Stimulated activated CD4-positive, alpha-beta T cell treated with anti-CD3 and anti-CD28 coated beads, Interleukin-4, amount 100 ng/mL, for 24 hours (primary cell): Measurements from ENCODE around the gene BOLA2B.
A peak's percentile ranks its signal among the peaks of the same experiment; 100 is the strongest.
"Not testable (repeated sequence)": the region's sequence is repeated elsewhere in the genome, so short reads cannot be mapped to it uniquely, and the experiment has no call there.

Experiments used
- DNase-seq: peaks from one replicate; pipeline ENCODE4 v3.0.0-alpha.2; 2020

BOLA2B gene

GRCh38 chr16:30184096-30184890 is 9.2 kb downstream of the BOLA2B start:
- peak; percentile 65 for DNase-seq

GRCh38 chr16:30183233-30184095 is 10.0 kb downstream of the BOLA2B start, which contains the start of gene CORO1A:
Gene CORO1A, plus strand, starts transcription at chr16:30183602. Its CDS starts 1,608 bp downstream, at chr16:30185210.
- peak; percentile 85 for DNase-seq

GRCh38 chr16:30180741-30181140 is 12.7 kb downstream of the BOLA2B start:
- no peak for DNase-seq

GRCh38 chr16:30179931-30180330 is 13.5 kb downstream of the BOLA2B start:
- DNase-seq: no peak

- DNase-seq: no peak
Observed at GRCh38 chr16:30179195-30179594, 14.3 kb downstream of the BOLA2B start.

- DNase-seq: not testable (repeated sequence)
Observed at GRCh38 chr16:30176876-30177275, 16.6 kb downstream of the BOLA2B start.

- no peak for DNase-seq
Observed at GRCh38 chr16:30173054-30173453, 20.4 kb downstream of the BOLA2B start.

- not testable (repeated sequence) for DNase-seq
Observed at GRCh38 chr16:30170145-30170544, 23.3 kb downstream of the BOLA2B start.

GRCh38 chr16:30169416-30169815 is 24.1 kb downstream of the BOLA2B start:
- not testable (repeated sequence) for DNase-seq

GRCh38 chr16:30168746-30169145 is 24.7 kb downstream of the BOLA2B start:
- DNase-seq: not testable (repeated sequence)

- no peak for DNase-seq
Observed at GRCh38 chr16:30166202-30166902, 27.1 kb downstream of the BOLA2B start.

- DNase-seq: no peak
Observed at GRCh38 chr16:30163538-30163937, 29.9 kb downstream of the BOLA2B start.

- no peak for DNase-seq
Observed at GRCh38 chr16:30157214-30157613, 36.3 kb downstream of the BOLA2B start.

GRCh38 chr16:30155188-30155587 is 38.3 kb downstream of the BOLA2B start:
- DNase-seq: no peak

- DNase-seq: no peak
Observed at GRCh38 chr16:30152517-30152916, 40.9 kb downstream of the BOLA2B start.

GRCh38 chr16:30151091-30151490 is 42.4 kb downstream of the BOLA2B start:
- no peak for DNase-seq

GRCh38 chr16:30149250-30149930 is 44.1 kb downstream of the BOLA2B start:
- no peak for DNase-seq

GRCh38 chr16:30147843-30148510 is 45.5 kb downstream of the BOLA2B start:
- no peak for DNase-seq

- DNase-seq: no peak
Observed at GRCh38 chr16:30145657-30146056, 47.8 kb downstream of the BOLA2B start.

- no peak for DNase-seq
Observed at GRCh38 chr16:30144917-30145316, 48.5 kb downstream of the BOLA2B start.

GRCh38 chr16:30144017-30144416 is 49.4 kb downstream of the BOLA2B start:
- no peak for DNase-seq

GRCh38 chr16:30143347-30143702 is 50.1 kb downstream of the BOLA2B start:
- DNase-seq: no peak
